ENCODE data around the gene RAPGEF4. TPM values are rescaled to one million over a fixed set of nuclear protein-coding genes. Genes with fewer than 3 reads are reported as not detected.
A peak's percentile ranks its signal among the peaks of the same experiment; 100 is the strongest.

The RAPGEF4 gene
- total and polyA plus RNA-seq, 2 of the 4 experiments (the other 2 are of a cell fraction), result 1.7 to 3.2 TPM

DNA sequence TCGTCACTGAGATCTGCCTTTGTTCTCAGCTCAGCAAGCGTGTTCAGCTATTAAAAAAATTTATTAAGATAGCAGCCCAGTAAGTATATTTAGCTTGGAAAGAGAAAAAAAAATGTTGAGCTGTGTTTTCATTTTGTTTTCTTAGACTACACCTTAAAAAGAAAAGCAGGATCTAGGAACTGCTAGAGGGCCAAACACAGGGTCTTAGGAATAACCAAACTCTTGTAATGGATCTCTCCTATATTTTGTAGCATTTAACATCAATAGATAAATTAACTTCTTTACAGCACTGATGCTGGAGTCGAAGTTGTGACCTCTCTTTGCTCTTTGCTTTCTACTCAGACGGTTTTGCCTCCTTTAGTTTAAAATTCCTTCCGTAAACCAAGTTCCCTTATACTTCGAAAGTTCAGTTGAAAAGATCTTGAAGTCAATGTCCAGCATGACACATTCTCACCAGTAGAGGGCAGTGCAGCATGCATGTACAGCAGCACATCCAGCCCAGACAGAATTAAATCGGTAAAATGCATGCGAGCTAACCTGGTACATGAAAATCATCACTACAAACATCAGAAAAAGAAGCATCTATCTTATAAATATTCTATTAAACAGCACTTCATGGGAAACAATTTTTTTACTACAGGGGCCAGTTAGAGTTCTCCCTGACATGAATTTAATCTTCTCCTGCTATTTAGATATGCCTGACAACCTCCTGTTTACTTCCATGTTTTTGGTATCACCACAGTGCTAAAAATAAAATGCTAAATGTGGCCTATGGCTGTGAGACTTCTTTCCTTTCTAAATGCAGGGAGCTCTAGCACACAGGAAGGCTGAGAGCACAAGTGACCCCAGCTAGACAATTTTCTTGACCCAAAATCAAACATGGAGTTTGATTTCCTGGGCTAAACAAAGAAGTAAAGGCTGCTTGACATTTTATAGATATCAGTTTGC, 291.8 kb downstream of the RAPGEF4 start:
- ChIA-PET POLR2A (ENCODE audit: unreplicated experiment) (no interaction called here), CTCF (interaction anchor here (0.5 to 3.8 kb wide), 25 partner anchors 8 to 379 kb away, joined by 3 to 51 read pairs (median 3); no protein-coding TSS in a partner anchor)
- peak overlapping the region; percentile 100 for H4K5ac ChIP-seq (ENCODE audit: low read depth, low read length)
- H2AK5ac ChIP-seq (ENCODE audit: low read depth, low read length), result peak overlapping the region; percentile 77; the same call in 1 of the 2 replicates
- H2BK15ac ChIP-seq (ENCODE audit: low read depth, low read length), result peak overlapping the region; percentile 86; the same call in 1 of the 3 replicates
- H3K9me3 ChIP-seq (ENCODE audit: control insufficient read depth, insufficient read depth, low read length), result no peaks in the 10 kb centered on the region
- intact Hi-C loops (cut with micrococcal nuclease) (loop anchor here (1.0 to 5.0 kb wide), 6 partner anchors 48 to 1315 kb away; partner anchors contain the start of gene MAP3K20), in situ Hi-C loops (cut with MboI; ENCODE audit: low sequenced_read_pairs) (loop anchor here (5.0 to 25.0 kb wide), 2 partner anchors 185 to 335 kb away; partner anchors contain the start of gene CDCA7), dilution Hi-C loops (cut with HindIII; ENCODE audit: low sequenced_read_pairs, unreplicated experiment) (no loop called here)
- BruUV-seq (replicated peaks), result no TSS peak
- peak overlapping the region; percentile 85 for H3K14ac ChIP-seq (replicated peaks; ENCODE audit: low read depth, low read length)
- no peak overlapping the region for H2AK9ac ChIP-seq (replicated peaks; ENCODE audit: low read depth, low read length, poor library complexity)
- DNase-seq, result peak; percentile 93
- peaks cover 2% of the 10 kb centered on the region for H3K9me1 ChIP-seq (ENCODE audit: insufficient read depth, low read length)
- peak overlapping the region; percentile 85 for H4K91ac ChIP-seq (ENCODE audit: insufficient read depth, low read depth, low read length)
- no peaks in the 10 kb centered on the region for H4K20me1 ChIP-seq (ENCODE audit: insufficient read depth, low read length)
- ATAC-seq (ENCODE audit: low read depth), result peak; percentile 77
- H2BK20ac ChIP-seq (ENCODE audit: low read depth, low read length), result peak overlapping the region; percentile 80
- H3K79me1 ChIP-seq (ENCODE audit: low read depth in 1 of 2, low read length in 2 of 2), result no peaks in the 10 kb centered on the region; a peak in 1 of 4 replicates
- H3K9ac ChIP-seq (ENCODE audit: low read depth, low read length), result peak overlapping the region; percentile 75
- H3K27me3 ChIP-seq (ENCODE audit: control insufficient read depth, insufficient read depth, low read length), result no peaks in the 10 kb centered on the region
- no peak overlapping the region for H2AFZ ChIP-seq (replicated peaks; ENCODE audit: low read length, poor library complexity)
- H2BK5ac ChIP-seq (ENCODE audit: low read depth, low read length, poor library complexity, severe bottlenecking), result peak overlapping the region; percentile 54
- no peak overlapping the region for H3K4me2 ChIP-seq (ENCODE audit: low read depth, low read length)
- peaks cover 9% of the 10 kb centered on the region for H3K4me1 ChIP-seq (ENCODE audit: control insufficient read depth, insufficient read depth, low read length)
- H3K18ac ChIP-seq (ENCODE audit: low read depth, low read length), result peak overlapping the region; percentile 100
- peak overlapping the region; percentile 99; the same call in 1 of the 2 replicates for H3K27ac ChIP-seq (ENCODE audit: insufficient read depth, low read length)
- H3K4ac ChIP-seq (ENCODE audit: low read depth, low read length), result peak overlapping the region; percentile 91; the same call in 1 of the 2 replicates
- H3K36me3 ChIP-seq (ENCODE audit: control insufficient read depth, insufficient read depth, low read length), result no peaks in the 10 kb centered on the region; the same call in 1 of the 2 replicates
- H3K23ac ChIP-seq (ENCODE audit: low read depth, low read length), result peak overlapping the region; percentile 74; the same call in 1 of the 2 replicates
- peak overlapping the region; percentile 94 for H2BK120ac ChIP-seq (ENCODE audit: low read depth, low read length)
- 33% methylated on average over 3 of the region's 8 CpGs; no CpG with 5 or more reads in 1 of the 2 experiments for WGBS, 2 experiments (ENCODE audit: extremely low coverage in 2 of 2, insufficient read length in 1 of 2)
- no peak overlapping the region for H3K4me3 ChIP-seq (ENCODE audit: insufficient read depth, low read depth, low read length)
- H3K56ac ChIP-seq (ENCODE audit: extremely low read depth, insufficient read depth, low read length), result peak overlapping the region; percentile 22; the same call in 1 of the 2 replicates
- peak overlapping the region; percentile 15 to 93; a peak in 3 of 4 replicates for H4K8ac ChIP-seq (ENCODE audit: low read depth in 2 of 2, low read length in 2 of 2)
- TF ChIP-seq RFX5 (IDR thresholded peaks at IDR 0.05; ENCODE audit: low read depth, low read length) (no peak), POLR2A (IDR thresholded peaks at IDR 0.05; ENCODE audit: low read depth, low read length) (peak; percentile 51; the same call in 1 of the 2 replicates), SMC3 (IDR thresholded peaks at IDR 0.05; ENCODE audit: low read depth, low read length) (peak; percentile 93), BHLHE40 (IDR thresholded peaks at IDR 0.05; ENCODE audit: low read depth, low read length) (no peak), MAZ (IDR thresholded peaks at IDR 0.05; ENCODE audit: borderline replicate concordance, low read depth, low read length) (no peak), NFE2L2 (IDR thresholded peaks at IDR 0.05; ENCODE audit: low read depth, low read length) (no peak), CEBPB (IDR thresholded peaks at IDR 0.05; ENCODE audit: low read depth, low read length) (no peak), FOS (IDR thresholded peaks at IDR 0.05; ENCODE audit: low read depth, low read length) (no peak), MAFK (IDR thresholded peaks at IDR 0.05; ENCODE audit: low read depth, low read length) (no peak), RAD21 (IDR thresholded peaks at IDR 0.05; ENCODE audit: low read length) (peak; percentile 98), MXI1 (IDR thresholded peaks at IDR 0.05; ENCODE audit: borderline replicate concordance, low read depth, low read length) (no peak), CHD1 (IDR thresholded peaks at IDR 0.05; ENCODE audit: low read depth, low read length) (no peak), RCOR1 (IDR thresholded peaks at IDR 0.05; ENCODE audit: insufficient replicate concordance, low read length) (no peak)
- TF ChIP-seq, protein P1, sequence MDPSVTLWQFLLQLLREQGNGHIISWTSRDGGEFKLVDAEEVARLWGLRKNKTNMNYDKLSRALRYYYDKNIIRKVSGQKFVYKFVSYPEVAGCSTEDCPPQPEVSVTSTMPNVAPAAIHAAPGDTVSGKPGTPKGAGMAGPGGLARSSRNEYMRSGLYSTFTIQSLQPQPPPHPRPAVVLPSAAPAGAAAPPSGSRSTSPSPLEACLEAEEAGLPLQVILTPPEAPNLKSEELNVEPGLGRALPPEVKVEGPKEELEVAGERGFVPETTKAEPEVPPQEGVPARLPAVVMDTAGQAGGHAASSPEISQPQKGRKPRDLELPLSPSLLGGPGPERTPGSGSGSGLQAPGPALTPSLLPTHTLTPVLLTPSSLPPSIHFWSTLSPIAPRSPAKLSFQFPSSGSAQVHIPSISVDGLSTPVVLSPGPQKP (IDR thresholded peaks at IDR 0.05; ENCODE audit: borderline replicate concordance, low read depth, low read length), result no peak
- TF ChIP-seq, protein P2, sequence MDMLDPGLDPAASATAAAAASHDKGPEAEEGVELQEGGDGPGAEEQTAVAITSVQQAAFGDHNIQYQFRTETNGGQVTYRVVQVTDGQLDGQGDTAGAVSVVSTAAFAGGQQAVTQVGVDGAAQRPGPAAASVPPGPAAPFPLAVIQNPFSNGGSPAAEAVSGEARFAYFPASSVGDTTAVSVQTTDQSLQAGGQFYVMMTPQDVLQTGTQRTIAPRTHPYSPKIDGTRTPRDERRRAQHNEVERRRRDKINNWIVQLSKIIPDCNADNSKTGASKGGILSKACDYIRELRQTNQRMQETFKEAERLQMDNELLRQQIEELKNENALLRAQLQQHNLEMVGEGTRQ (IDR thresholded peaks at IDR 0.05; ENCODE audit: low read depth, low read length), result no peak

Measured in IMR-90 (cell line).